A673 (cell line): Measurements from ENCODE around the gene SRSF12. TPM values are rescaled to one million over a fixed set of nuclear protein-coding genes. Genes with fewer than 3 reads are reported as not detected.
A peak's percentile ranks its signal among the peaks of the same experiment; 100 is the strongest.

ENCODE experiments used
- Bru-seq: library from RNA; stranded (reverse); fragments of 400-500 nt; gene quantifications from one replicate; lab custom pipeline; 2021; lab: Mats Ljungman, UMichigan
- BruChase-seq, 2 experiments: library from RNA; stranded (reverse); fragments of 400-500 nt; gene quantifications; one replicate each; lab custom pipeline; 2021; lab: Mats Ljungman, UMichigan
- BruUV-seq: library from RNA; stranded (reverse); fragments of 400-500 nt; replicated peaks from 2 replicates; lab custom pipeline; 2021; lab: Mats Ljungman, UMichigan
- CTCF ChIA-PET: fragments of 300-600 bp; sonication (Branson Sonifier 250); formaldehyde crosslinking; loops from one replicate; lab custom pipeline; 2022; ENCODE audit warnings: antibody characterized with exemption; lab: Charles Lee
- POLR2A ChIA-PET: fragments of 300-600 bp; sonication (Branson Sonifier 250); formaldehyde crosslinking; loops from one replicate; lab custom pipeline; 2022; ENCODE audit warnings: antibody characterized with exemption; ENCODE audit not compliant: low non-redundant PET; lab: Charles Lee
- DNase-seq: peaks from one replicate; pipeline ENCODE4 v3.0.0-alpha.2; 2015; ENCODE audit warnings: low spot score
- H3K27ac ChIP-seq: fragments of 200-600 bp; sonication (generic); 2 replicates; pipeline ENCODE4 v1.5.1; 2016; ENCODE audit warnings: mixed run types, low read depth, mild to moderate bottlenecking, mixed read lengths, antibody characterized with exemption, low read length; ENCODE audit not compliant: poor library complexity, severe bottlenecking
- H3K27me3 ChIP-seq: fragments of 200-600 bp; sonication (generic); replicated peaks from 2 replicates; pipeline ENCODE4 v1.6.1; 2017; ENCODE audit warnings: mixed run types, low read depth, mild to moderate bottlenecking, mixed read lengths, antibody characterized with exemption, low read length; ENCODE audit not compliant: insufficient read depth, poor library complexity
- H3K36me3 ChIP-seq: fragments of 200-600 bp; sonication (generic); 2 replicates; pipeline ENCODE4 v1.6.1; 2016; ENCODE audit warnings: mixed run types, mild to moderate bottlenecking, mixed read lengths, antibody characterized with exemption, low read length; ENCODE audit not compliant: insufficient read depth, poor library complexity, severe bottlenecking
- H3K4me1 ChIP-seq: fragments of 200-600 bp; sonication (generic); 2 replicates; pipeline ENCODE4 v1.6.1; 2017; ENCODE audit warnings: mixed run types, mild to moderate bottlenecking, mixed read lengths, antibody characterized with exemption, low read length; ENCODE audit not compliant: insufficient read depth, poor library complexity, severe bottlenecking
- H3K4me3 ChIP-seq: fragments of 200-600 bp; sonication (generic); 2 replicates; pipeline ENCODE4 v1.5.1; 2016; ENCODE audit warnings: low read depth, mixed run types, mild to moderate bottlenecking, mixed read lengths, low read length; ENCODE audit not compliant: poor library complexity, severe bottlenecking
- H3K9me3 ChIP-seq: fragments of 200-600 bp; sonication (generic); 2 replicates; pipeline ENCODE4 v1.6.1; 2016; ENCODE audit warnings: mixed run types, low read depth, mild to moderate bottlenecking, mixed read lengths, antibody characterized with exemption, low read length; ENCODE audit not compliant: poor library complexity, severe bottlenecking
- EZH2 ChIP-seq: fragments of 200-600 bp; sonication (generic); IDR thresholded peaks from 2 replicates; pipeline ENCODE4 v1.6.1; 2017; ENCODE audit warnings: borderline replicate concordance, low read depth, mild to moderate bottlenecking, mixed read lengths, antibody characterized with exemption, low read length; ENCODE audit not compliant: poor library complexity, severe bottlenecking
- intact Hi-C: fragments of 100-400 bp; cut with micrococcal nuclease; formaldehyde crosslinking; loops from one replicate; pipeline ENCODE4 v1.10.0; 2022; ENCODE audit not compliant: unreplicated experiment
- long read RNA-seq: library from polyadenylated mRNA; stranded (forward); transcript quantifications from one replicate; pipeline ENCODE4 v2.0.0, GENCODE V29; 2022
- total RNA-seq: library from RNA; stranded (reverse); gene quantifications from 2 replicates; pipeline ENCODE4 v1.2.3, GENCODE V29; 2021
- TF ChIP-seq, protein P1 (sequence below): fragments of 300-800, 200-600 bp; sonication (generic); conservative IDR thresholded peaks from 2 replicates; pipeline ENCODE4 v1.5.1; 2017; ENCODE audit warnings: low read depth, mild to moderate bottlenecking, antibody characterized with exemption, low read length, moderate library complexity, mixed read lengths

The SRSF12 gene
- total RNA-seq, result 14.3 and 14.5 TPM in 2 replicates
- Bru-seq, nascent RNA, result percentile 69 among the genes with signal in this experiment
- BruChase-seq, experiment 1, labeled RNA remaining after a 2-hour chase, result percentile 81 among the genes with signal in this experiment
- BruChase-seq, experiment 2, labeled RNA remaining after a 6-hour chase, result percentile 75 among the genes with signal in this experiment
- long read RNA-seq, transcript SRSF12-201 (5 exons, 3,599 nt), result major isoform, 25 of 39 reads
- long read RNA-seq, partial matches to known transcripts, result 0 of 39 reads
- long read RNA-seq, other reads (novel, unspliced or antisense), result 12 of 39 reads

DNA sequence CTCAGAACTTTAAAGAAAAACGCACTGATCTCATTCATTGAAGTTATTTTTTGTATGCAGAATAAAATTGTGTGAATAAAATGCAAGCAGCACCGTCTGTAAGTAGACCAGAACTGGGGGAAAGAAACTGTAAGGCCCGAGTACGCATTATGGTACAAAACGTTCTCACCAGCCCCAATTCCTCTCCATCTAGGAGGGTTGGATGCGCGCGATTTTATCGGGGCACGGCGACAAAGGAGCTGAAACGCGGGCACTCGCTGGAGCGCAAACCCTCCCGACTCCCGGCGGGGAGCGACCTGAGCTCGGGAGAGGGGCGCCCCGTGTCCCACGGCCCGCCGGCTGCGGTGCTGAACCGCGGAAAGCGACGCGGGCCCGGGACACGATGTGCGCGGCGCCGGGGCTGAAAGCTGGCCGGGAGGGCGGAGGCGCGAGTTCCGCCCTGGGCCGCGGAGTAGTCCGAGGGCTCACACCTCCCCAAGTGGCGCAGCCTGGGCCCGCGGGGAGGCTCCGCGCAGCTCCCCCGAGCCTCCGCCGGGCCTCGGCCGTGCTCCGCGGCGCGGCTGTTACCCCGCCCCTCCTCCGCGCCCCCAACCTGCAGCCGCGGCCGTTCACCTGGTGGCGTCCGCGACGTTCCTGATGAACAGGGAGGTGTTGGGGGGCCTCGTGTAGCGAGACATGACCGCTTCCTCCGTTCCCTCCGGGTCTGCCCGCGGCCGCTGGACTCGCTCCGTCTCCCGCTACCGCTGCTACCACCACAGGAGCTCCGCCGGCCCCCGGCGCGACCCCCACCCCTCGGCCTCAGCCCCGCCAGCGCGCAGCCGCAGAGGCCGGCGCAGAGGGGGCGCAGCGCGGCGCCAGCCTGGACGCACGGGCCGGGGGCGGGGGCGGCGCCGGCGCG is at the start of gene SRSF12:
Gene SRSF12, minus strand, starts transcription at position 861 of the 898 bp plus-strand sequence. Its CDS starts 184 bp downstream, at position 677.
- Histone ChIP-seq H3K27me3 (no peaks in the 10 kb centered on the region), H3K4me1 (peaks cover 5% of the 10 kb centered on the region), H3K4me3 (peak within 1 kb of the TSS; percentile 72), H3K27ac (peak within 1 kb of the TSS; percentile 76), H3K36me3 (no peaks in the 10 kb centered on the region), H3K9me3 (no peaks in the 10 kb centered on the region)
- DNase-seq, result peak; percentile 63
- POLR2A ChIA-PET, result no interaction called here
- no TSS peak for BruUV-seq
- intact Hi-C loops, result no loop called here
- CTCF ChIA-PET, result interaction anchor here (0.6 to 0.9 kb wide), 2 partner anchors 37 to 135 kb away, joined by 3 to 6 read pairs; partner anchors contain the start of gene PNRC1
- TF ChIP-seq EZH2, result no peak
- TF ChIP-seq, protein P1, sequence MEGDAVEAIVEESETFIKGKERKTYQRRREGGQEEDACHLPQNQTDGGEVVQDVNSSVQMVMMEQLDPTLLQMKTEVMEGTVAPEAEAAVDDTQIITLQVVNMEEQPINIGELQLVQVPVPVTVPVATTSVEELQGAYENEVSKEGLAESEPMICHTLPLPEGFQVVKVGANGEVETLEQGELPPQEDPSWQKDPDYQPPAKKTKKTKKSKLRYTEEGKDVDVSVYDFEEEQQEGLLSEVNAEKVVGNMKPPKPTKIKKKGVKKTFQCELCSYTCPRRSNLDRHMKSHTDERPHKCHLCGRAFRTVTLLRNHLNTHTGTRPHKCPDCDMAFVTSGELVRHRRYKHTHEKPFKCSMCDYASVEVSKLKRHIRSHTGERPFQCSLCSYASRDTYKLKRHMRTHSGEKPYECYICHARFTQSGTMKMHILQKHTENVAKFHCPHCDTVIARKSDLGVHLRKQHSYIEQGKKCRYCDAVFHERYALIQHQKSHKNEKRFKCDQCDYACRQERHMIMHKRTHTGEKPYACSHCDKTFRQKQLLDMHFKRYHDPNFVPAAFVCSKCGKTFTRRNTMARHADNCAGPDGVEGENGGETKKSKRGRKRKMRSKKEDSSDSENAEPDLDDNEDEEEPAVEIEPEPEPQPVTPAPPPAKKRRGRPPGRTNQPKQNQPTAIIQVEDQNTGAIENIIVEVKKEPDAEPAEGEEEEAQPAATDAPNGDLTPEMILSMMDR, result no peak

- POLR2A ChIA-PET, result no interaction called here
- CTCF ChIA-PET, result no interaction called here
- intact Hi-C loops, result no loop called here
- Histone ChIP-seq H3K9me3 (no peaks in the 10 kb centered on the region), H3K27ac (no peak overlapping the region), H3K4me1 (no peaks in the 10 kb centered on the region), H3K4me3 (no peak overlapping the region), H3K36me3 (peaks cover 46% of the 10 kb centered on the region), H3K27me3 (no peaks in the 10 kb centered on the region)
- TF ChIP-seq EZH2, result no peak
- TF ChIP-seq, protein P1, result no peak
- no peak for DNase-seq
- BruUV-seq, result no TSS peak
These were observed 44.1 kb upstream of the SRSF12 start for GRCh38 chr6:89162047-89162371.

DNA sequence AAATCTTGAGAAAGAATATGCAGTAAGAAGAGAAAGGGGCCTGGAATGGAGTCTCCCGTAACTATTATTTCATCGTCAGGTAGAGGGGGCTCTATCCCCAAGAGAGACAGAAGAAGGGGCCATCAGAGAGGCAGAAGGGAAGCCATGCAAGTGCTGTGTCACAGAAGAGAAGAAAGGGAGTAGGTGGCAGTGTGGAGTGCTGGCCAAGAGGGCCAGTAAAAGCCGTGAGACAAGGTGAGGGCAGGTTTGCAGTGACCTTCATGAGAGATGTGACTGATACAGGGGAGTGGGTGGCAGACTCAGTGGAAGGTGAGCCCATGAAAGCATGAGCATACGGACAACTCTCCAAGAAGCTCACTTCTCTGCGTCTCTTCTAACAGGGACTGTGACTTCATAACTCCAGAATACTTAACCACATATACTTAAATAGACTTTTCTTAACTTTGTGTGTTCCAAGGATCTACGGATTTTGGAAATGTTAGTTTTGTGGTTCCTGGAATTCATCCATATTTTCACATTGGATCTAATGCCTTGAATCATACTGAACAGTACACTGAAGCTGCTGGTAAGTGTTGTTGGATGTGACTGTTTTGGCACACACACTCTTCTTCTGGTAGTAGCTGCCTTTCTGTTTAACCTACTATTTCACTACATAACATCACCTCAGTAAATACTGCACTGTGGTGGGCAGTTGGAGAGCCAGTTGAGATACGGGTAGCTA is 43.6 kb upstream of the SRSF12 start:
- Histone ChIP-seq H3K27me3 (no peaks in the 10 kb centered on the region), H3K27ac (no peak overlapping the region), H3K4me3 (no peak overlapping the region), H3K4me1 (no peaks in the 10 kb centered on the region), H3K36me3 (peaks cover 46% of the 10 kb centered on the region), H3K9me3 (no peaks in the 10 kb centered on the region)
- no TSS peak for BruUV-seq
- ChIA-PET POLR2A (no interaction called here), CTCF (no interaction called here)
- intact Hi-C loops, result no loop called here
- DNase-seq, result no peak
- TF ChIP-seq EZH2, result no peak
- TF ChIP-seq, protein P1, result no peak
